Measurements from ENCODE around the gene DDX24. TPM values are rescaled to one million over a fixed set of nuclear protein-coding genes. Genes with fewer than 3 reads are reported as not detected.

DDX24 gene
- total and polyA plus RNA-seq, 9 of the 15 experiments (the other 6 are each of a cell fraction or from before 2014, with no cell fraction given) = 82.4 to 175 (median 122) TPM

DNA sequence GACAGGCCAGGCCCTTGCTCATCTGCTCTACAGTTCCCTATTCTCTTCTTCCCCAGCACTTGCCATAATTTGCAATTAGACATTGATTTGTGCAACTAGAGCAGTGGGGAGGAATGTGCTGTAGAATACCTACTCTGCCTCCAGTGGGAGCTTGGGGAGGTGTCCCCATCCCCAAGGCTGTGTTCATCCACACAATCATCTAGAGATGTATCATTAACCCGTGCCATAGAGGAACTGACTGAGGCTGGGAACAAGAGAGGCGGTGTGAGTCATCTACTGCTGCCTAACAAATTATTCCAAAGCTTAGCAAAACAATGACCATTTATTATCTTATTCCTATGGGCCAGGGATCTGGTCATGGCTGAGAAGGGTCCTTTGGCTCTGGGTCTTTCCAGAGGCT is 60.0 kb downstream of the DDX24 start:
- H3K27ac ChIP-seq (ENCODE audit: extremely low read depth, low read depth, low read length) = no peak overlapping the region
- TF ChIP-seq FOXP1 (CRISPR knock-in tag; IDR thresholded peaks at IDR 0.05) (no peak), IRF2 (CRISPR knock-in tag; IDR thresholded peaks at IDR 0.05) (no peak), ZNF79 (CRISPR knock-in tag; IDR thresholded peaks at IDR 0.05; ENCODE audit: low read depth) (peak; percentile 89), ZSCAN29 (IDR thresholded peaks at IDR 0.05) (no peak)
- H3K4me2 ChIP-seq (ENCODE audit: insufficient read depth, low read length) = no peak overlapping the region
- no peak overlapping the region for H3K4me3 ChIP-seq
- no peaks in the 10 kb centered on the region for H3K9me1 ChIP-seq (ENCODE audit: control insufficient read depth, insufficient read depth, low read length)
- H3K27me3 ChIP-seq (ENCODE audit: control insufficient read depth in 2 of 2, insufficient read depth in 2 of 2, low read length in 2 of 2) = peaks cover 0 to 31% of the 10 kb centered on the region in 2 experiments; a peak in 3 of 5 replicates
- no peaks in the 10 kb centered on the region for H3K9me3 ChIP-seq (replicated peaks; ENCODE audit: control insufficient read depth, insufficient read depth, low read depth, low read length)
- no peak overlapping the region for H3K9ac ChIP-seq (ENCODE audit: insufficient read depth in 1 of 2, low read depth in 2 of 2, low read length in 2 of 2)
- no peaks in the 10 kb centered on the region for H3K79me2 ChIP-seq (ENCODE audit: control insufficient read depth, insufficient read depth, low read length)
- intact Hi-C loops (cut with micrococcal nuclease) = no loop called here
- ChIA-PET CTCF (ENCODE audit: low intra/inter-chr PET ratio) (no interaction called here), POLR2A (no interaction called here)
- H3K4me1 ChIP-seq (replicated peaks in 1 of 2; ENCODE audit: control insufficient read depth in 2 of 2, insufficient read depth in 2 of 2, low read length in 2 of 2) = no peaks in the 10 kb centered on the region
- no TSS peak for BruUV-seq (replicated peaks)
- no peaks in the 10 kb centered on the region for H4K20me1 ChIP-seq (replicated peaks; ENCODE audit: control insufficient read depth, insufficient read depth, low read length)
- in situ Hi-C loops (cut with MboI) = no loop called here
- peak; percentile 36; the same call in 1 of the 3 replicates for ATAC-seq
- no peaks in the 10 kb centered on the region for H3K36me3 ChIP-seq (ENCODE audit: control insufficient read depth, insufficient read depth, low read length)
- H2AFZ ChIP-seq (ENCODE audit: low read depth, low read length) = no peak overlapping the region
- FAIRE-seq = no peak
- no peak for DNase-seq (ENCODE audit: extremely low read depth in 1 of 4, low spot score in 3 of 4)
- 0% methylated on average over 2 of the region's 2 CpGs for WGBS (ENCODE audit: insufficient coverage, low coverage, missing lambda C conversion rate)

DNA sequence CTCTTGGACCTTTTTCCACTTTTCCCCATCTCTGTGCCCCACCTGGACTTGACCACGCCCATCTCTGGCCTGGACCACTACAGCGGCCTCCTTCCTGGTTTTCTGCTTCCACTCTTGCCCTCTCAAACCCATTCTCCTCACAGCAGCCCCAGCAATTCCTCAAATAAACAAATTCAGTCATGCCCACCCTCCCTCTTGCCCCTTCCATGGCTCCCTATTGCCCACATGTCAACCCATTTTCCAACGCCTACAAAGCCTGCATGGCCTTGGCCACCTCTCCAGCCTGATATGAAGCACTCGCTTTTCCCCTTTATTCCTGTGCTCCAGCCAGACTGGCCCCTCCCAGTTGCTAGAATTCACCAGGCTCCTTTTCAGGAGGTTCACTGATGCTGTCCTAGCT is 60.7 kb downstream of the DDX24 start:
- TF ChIP-seq HDAC3 (IDR thresholded peaks at IDR 0.05; ENCODE audit: borderline replicate concordance, partially characterized antibody) (no peak), ZFP36 (IDR thresholded peaks at IDR 0.05; ENCODE audit: low read depth, low read length, partially characterized antibody) (peak; percentile 21)
- POLR2A ChIA-PET = no interaction called here

More for the DNA sequence above, 60.7 kb downstream of the DDX24 start:
- no peak for ATAC-seq
- no TSS peak for BruUV-seq (replicated peaks)
- H3K4me1 ChIP-seq (replicated peaks in 1 of 2; ENCODE audit: control insufficient read depth in 2 of 2, insufficient read depth in 2 of 2, low read length in 2 of 2) = no peaks in the 10 kb centered on the region
- H3K27ac ChIP-seq (ENCODE audit: extremely low read depth, low read depth, low read length) = no peak overlapping the region
- no peak overlapping the region for H2AFZ ChIP-seq (ENCODE audit: low read depth, low read length)
- H3K27me3 ChIP-seq (ENCODE audit: control insufficient read depth in 2 of 2, insufficient read depth in 2 of 2, low read length in 2 of 2) = peaks cover 0 to 31% of the 10 kb centered on the region in 2 experiments; a peak in 3 of 5 replicates
- DNase-seq (ENCODE audit: extremely low read depth in 1 of 4, low spot score in 3 of 4) = no peak
- H3K9me1 ChIP-seq (ENCODE audit: control insufficient read depth, insufficient read depth, low read length) = no peaks in the 10 kb centered on the region
- H3K36me3 ChIP-seq (ENCODE audit: control insufficient read depth, insufficient read depth, low read length) = no peaks in the 10 kb centered on the region
- no peaks in the 10 kb centered on the region for H4K20me1 ChIP-seq (replicated peaks; ENCODE audit: control insufficient read depth, insufficient read depth, low read length)
- 21% methylated on average over 3 of the region's 4 CpGs for WGBS (ENCODE audit: insufficient coverage, low coverage, missing lambda C conversion rate)
- FAIRE-seq = no peak
- H3K4me3 ChIP-seq = no peak overlapping the region
- H3K9me3 ChIP-seq (replicated peaks; ENCODE audit: control insufficient read depth, insufficient read depth, low read depth, low read length) = no peaks in the 10 kb centered on the region
- H3K9ac ChIP-seq (ENCODE audit: insufficient read depth in 1 of 2, low read depth in 2 of 2, low read length in 2 of 2) = no peak overlapping the region
- in situ Hi-C loops (cut with MboI) (no loop called here), intact Hi-C loops (cut with micrococcal nuclease) (no loop called here)
- no peak overlapping the region for H3K4me2 ChIP-seq (ENCODE audit: insufficient read depth, low read length)
- CTCF ChIA-PET (ENCODE audit: low intra/inter-chr PET ratio) = no interaction called here
- H3K79me2 ChIP-seq (ENCODE audit: control insufficient read depth, insufficient read depth, low read length) = no peaks in the 10 kb centered on the region
